Fibroblast of peridontal ligament (primary cell): ENCODE results near the gene TASOR.
"Not testable (repeated sequence)": the region's sequence is repeated elsewhere in the genome, so short reads cannot be mapped to it uniquely, and the experiment has no call there.

Experiments
- DNase-seq: peaks from one replicate; pipeline ENCODE4 v3.0.0-alpha.2; 2010; ENCODE audit errors: extremely low read depth

TASOR gene, protein sequence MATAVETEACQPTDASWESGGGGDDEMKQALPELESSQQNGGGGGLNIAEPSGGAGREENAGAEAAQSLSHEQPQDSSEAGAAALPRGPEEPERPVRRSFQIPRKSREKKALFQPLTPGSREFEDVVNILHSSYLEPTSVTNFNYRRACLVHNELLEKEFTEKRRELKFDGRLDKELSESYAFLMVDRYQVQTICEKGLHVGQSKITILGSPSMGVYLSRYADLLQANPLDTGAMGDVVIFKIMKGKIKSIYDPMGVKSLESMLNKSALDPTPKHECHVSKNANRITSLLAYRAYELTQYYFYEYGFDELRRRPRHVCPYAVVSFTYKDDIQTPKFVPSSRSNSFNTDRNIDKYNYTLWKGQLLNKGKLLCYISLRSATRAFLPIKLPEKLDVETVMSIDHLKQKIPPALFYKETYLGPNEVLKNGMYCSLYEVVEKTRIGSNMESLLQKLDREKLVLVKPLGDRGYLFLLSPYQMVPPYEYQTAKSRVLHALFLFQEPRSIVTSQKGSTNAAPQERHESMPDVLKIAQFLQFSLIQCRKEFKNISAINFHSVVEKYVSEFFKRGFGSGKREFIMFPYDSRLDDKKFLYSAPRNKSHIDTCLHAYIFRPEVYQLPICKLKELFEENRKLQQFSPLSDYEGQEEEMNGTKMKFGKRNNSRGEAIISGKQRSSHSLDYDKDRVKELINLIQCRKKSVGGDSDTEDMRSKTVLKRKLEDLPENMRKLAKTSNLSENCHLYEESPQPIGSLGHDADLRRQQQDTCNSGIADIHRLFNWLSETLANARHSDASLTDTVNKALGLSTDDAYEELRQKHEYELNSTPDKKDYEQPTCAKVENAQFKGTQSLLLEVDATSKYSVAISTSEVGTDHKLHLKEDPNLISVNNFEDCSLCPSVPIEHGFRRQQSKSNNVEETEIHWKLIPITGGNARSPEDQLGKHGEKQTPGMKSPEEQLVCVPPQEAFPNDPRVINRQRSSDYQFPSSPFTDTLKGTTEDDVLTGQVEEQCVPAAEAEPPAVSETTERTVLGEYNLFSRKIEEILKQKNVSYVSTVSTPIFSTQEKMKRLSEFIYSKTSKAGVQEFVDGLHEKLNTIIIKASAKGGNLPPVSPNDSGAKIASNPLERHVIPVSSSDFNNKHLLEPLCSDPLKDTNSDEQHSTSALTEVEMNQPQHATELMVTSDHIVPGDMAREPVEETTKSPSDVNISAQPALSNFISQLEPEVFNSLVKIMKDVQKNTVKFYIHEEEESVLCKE (N-terminal part only)

GRCh38 chr3:56683122-56683817 is at the start of gene TASOR:
TASOR (minus strand) TSS chr3:56683265; CDS start chr3:56683006, 259 bp downstream.
- peak; percentile 61 for DNase-seq

- no peak for DNase-seq
Measured at GRCh38 chr3:56732109-56732508, 49.0 kb upstream of the TASOR start.

DNA sequence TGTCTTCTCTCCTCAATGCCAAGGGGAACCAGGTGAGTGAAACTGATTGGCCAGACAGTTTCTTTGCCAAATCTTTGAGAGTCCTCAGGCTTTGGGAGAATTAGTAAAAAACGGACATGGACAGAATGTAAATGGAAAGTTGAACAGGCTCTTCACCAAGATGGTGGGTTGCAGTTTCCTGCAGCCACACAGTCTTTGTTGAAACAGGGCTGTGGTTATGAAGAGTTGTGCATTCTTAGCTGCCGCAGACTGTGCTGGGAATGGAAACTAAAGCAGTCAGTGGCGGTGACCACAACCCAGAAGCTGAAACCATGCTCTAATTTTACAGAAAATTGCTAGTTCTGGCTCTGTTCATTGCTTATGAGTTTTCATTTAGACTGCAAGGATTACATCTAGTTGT is 42.1 kb upstream of the TASOR start:
- peak; percentile 53 for DNase-seq

- DNase-seq, result no peak
Measured at GRCh38 chr3:56724676-56725075, 41.6 kb upstream of the TASOR start.

DNA sequence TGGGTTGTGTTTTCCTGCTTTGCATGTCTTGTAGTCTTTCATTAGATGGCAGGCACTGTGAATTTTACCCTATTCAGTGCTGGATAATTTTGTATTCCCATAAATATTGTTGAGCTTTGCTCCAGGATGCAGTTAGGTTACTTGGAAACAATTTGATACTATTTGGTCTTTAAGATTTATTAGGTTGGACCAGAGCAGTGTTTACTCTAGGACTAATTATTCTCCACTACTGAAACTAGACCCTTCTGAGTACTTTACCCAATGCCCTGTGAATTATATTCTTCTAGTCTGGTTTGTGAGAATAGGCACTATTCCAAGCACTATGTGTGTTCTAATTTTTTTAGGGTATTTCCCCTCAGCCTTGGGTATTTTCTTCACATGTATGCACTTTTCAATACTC is 37.8 kb upstream of the TASOR start:
- DNase-seq, result no peak

DNA sequence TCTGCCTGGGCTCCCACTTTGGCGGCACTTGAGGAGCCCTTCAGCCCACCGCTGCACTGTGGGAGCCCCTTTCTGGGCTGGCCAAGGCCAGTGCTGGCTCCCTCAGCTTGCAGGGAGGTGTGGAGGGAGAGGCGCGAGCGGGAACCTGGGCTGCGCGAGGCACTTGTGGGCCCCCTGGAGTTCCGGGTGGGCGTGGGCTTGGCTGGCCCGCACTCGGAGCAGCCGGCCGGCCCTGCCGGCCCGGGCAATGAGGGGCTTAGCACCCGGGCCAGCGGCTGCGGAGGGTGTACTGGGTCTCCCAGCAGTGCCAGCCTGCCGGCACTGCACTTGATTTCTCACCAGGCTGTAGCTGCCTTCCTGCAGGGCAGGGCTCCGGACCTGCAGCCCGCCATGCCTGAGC is 35.7 kb upstream of the TASOR start:
- DNase-seq, result not testable (repeated sequence)

- DNase-seq, result no peak
Measured at GRCh38 chr3:56711344-56711743, 28.3 kb upstream of the TASOR start.

GRCh38 chr3:56707412-56707811 is 24.3 kb upstream of the TASOR start:
- DNase-seq, result not testable (repeated sequence)

DNA sequence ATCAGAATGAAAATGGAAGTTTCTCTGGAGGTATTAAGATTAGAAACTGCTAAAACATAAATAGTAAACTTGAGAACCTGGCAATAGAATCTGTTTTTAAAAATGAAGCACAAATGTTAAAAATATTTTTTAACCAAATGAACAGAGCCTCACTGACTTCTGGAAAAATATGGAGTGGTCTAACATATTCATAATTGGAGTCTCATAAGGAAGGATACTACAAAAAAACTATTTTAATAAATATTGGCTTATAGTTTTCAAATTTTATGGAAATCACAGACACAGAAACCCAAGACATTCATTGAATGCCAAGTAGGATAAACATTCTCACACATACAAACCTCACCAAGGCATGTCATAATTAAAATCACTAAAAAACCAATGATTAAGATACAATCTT is 23.6 kb upstream of the TASOR start:
- DNase-seq, result no peak

DNA sequence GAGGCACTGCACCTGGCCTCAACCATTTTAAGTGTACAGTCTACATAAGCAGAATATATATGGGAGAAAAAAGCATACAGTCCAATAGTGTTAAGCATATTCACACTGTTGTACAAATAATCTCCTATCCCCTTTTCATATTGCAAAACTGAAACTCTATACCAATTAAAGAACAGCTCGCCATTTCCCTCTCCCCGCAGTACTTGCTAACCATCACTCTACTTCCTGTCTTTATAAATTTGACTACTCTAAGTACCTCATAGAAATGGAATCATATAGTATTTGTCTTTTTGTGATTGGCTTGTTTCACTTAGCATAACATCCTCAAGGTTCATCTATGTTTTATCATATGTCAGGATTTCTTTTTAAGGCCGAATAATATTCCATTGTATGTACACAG is 21.6 kb upstream of the TASOR start:
- DNase-seq, result no peak

DNA sequence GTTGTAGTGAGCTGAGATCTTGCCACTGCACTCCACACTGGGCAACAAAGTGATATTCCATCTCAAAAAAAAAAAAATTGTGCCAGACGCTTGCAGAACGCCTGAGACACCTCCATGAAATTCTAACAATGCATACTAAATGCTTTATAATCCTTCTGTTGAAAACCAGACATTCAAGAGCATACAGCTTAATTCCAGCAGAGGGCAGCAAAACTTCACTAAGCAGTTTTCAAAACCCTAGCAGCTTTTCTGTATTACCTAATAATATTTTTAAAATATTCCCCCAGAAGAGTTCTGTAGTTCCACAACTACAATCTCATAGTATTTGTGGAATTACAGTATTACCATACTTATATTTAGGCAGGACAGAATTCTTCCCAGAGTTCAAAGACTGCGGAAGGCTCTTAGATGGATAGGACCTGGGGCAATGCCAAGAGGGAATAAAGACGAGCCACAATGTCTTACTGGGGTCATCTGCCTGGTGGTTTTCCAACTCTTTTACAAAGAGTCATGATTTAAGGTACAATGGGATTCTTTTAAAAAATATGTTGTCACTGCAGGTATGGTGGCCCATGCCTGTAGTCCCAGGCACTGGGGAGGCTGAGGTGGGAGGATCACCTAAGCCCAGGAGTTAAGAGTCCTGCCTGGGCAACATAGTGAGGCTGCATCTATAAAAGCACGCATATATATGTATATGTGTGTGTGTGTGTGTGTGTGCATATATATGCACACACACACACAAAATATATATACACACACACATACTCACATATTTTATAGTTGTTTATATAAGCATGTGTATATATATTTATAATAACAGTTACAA is 19.6 kb upstream of the TASOR start:
- DNase-seq, result peak; percentile 89

DNA sequence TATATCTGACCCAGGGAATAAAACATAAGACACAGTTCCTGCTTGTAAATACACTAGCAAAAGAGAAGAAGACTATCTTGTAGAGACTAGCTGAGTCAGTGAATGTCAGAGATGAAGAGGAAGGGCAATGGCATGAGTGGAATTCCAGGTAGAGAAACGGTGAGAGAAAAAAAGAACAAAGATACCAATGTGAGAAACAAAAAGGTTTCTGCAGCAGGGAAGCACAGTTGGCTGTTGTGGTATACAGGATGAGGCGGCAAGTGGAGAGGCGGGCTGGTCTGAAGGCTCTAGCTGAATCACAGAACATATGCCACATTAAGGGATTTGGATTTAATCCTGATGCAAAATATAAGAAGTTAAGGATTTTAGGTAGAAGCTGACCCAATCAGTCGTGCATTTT is 17.1 kb upstream of the TASOR start:
- DNase-seq, result no peak

DNA sequence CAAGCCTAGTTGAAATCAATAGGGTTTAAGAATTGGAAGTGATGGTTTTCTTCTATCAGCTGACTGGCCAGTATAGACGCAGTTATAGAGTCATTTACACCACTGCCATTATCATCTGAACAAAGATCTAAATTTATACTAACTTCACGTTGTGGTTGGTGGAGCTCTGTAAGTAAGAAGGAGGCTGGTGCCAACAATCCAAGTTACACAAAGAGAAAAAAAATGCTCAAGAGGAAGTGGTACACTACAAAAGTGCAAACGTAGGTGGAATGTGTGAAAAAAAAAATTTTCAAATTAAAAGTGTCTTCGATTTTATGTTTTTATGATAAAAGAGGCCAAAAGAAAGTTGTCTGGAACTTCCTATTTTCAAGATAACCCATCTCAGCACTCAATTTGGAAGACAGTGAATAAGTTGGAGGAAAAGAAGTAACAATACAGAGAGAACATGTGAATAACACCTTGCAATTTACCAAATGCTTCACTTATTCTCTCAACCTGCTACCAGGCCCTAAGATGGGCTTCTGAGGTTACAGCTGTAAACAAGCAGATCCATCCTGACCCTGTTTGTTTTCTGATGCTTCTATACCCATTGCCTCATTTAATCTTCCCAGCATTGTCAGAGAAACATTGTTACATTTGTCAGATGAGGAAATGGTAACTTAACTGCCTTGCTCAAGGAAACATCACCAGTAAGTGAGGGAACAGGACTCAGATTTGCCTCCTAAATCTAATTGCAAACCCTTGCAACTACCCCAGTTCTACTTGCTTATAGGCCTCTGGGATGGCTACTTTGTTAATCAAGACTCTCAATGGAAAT is 12.0 kb upstream of the TASOR start:
- no peak for DNase-seq

- DNase-seq, result no peak
Measured at GRCh38 chr3:56693750-56694149, 10.7 kb upstream of the TASOR start.

- DNase-seq, result not testable (repeated sequence)
Measured at GRCh38 chr3:56692520-56693433, 9.7 kb upstream of the TASOR start.

DNA sequence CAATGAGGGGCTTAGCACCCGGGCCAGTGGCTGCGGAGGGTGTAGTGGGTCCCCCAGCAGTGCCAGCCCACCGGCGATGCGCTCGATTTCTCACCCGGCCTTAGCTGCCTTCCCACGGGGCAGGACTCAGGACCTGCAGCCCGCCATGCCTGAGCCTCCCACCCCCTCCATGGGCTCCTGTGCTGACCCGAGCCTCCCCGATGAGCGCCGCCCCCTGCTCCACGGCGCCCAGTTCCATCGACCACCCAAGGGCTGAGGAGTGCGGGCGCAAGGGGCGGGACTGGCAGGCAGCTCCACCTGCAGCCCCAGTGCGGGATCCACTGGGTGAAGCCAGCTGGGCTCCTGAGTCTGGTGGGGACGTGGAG is 8.9 kb upstream of the TASOR start:
- DNase-seq, result not testable (repeated sequence)

DNA sequence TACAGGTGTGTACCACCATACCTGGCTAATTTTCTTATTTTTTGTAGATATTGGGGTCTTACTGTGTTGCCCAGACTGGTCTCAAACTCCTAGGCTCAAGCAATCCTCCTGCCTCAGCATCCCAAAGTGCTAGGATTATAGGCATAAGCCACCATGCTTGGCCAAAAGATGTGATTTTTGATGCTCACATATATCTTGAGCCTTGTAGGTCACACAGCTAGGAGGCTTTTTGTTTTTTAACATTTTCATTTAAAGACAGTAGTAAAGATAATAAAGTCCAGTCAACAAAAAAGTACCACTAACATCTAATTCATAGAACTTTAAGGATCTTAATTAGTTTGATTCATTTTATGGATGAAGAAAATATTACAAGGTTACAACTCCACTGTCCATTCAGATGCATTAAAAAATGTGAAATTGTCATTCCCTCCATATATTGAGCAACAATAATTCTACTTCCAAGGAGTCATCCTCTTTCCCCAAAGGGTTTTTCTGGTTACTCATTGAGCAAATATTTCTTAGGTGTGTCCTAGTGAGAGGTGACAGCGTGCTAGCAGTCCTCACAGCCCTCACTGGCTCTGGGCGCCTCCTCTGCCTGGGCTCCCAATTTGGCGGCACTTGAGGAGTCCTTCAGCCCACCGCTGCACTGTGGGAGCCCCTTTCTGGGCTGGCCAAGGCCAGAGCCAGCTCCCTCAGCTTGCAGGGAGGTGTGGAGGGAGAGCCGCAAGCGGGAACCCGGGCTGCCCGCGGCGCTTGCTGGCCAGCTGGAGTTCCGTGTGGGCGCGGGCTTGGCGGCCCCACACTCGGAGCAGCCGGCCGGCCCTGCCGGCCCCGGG is 8.3 kb upstream of the TASOR start:
- no peak for DNase-seq

DNA sequence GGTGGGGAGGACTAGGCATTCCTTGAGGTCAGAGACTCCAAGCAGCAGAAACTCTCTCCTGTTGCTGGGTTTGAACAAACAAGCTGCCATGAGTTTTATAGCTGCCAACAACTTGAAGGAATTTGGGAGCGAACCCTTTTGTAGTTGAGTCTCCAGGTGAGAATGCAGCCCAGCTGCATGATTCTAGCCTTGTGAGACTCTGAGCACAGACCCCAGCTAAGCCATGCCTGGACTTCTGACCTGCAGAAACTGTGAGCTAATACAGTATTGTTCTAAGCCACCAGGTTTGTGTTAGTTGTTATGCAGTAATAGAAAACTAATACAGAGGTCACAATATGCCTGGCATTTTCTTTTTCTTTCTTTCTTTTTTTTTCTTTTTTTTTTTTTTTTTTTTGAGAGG is 6.2 kb upstream of the TASOR start:
- no peak for DNase-seq
